Astrocyte (in vitro differentiated cells and primary cell): ENCODE results near the gene CELSR2. TPM values are rescaled to one million over a fixed set of nuclear protein-coding genes. Genes with fewer than 3 reads are reported as not detected.

ENCODE experiments used
- DNase-seq: peaks from one replicate; pipeline ENCODE4 v3.0.0-alpha.2; 2010; ENCODE audit warnings: low read depth
- FAIRE-seq: peaks from 2 replicates; lab custom pipeline; 2011; peaks lifted over from hg19 to GRCh38; lab: Jason Lieb, UNC
- H2AFZ ChIP-seq: 2 replicates; pipeline ENCODE4 v1.6.0; 2012; ENCODE audit warnings: low read depth, low read length, inconsistent platforms
- H3K27ac ChIP-seq: 2 replicates; pipeline ENCODE4 v1.5.1; 2011; ENCODE audit warnings: low read depth, low read length, inconsistent platforms
- H3K27me3 ChIP-seq: 2 replicates; pipeline ENCODE4 v1.6.0; 2011; ENCODE audit warnings: low read length, inconsistent platforms; ENCODE audit not compliant: insufficient read depth
- H3K36me3 ChIP-seq: 2 replicates; pipeline ENCODE4 v1.5.1; 2011; ENCODE audit warnings: low read length, inconsistent platforms; ENCODE audit not compliant: insufficient read depth
- H3K4me1 ChIP-seq: 2 replicates; pipeline ENCODE4 v1.5.1; 2011; ENCODE audit warnings: low read length, inconsistent platforms; ENCODE audit not compliant: insufficient read depth
- H3K4me2 ChIP-seq: 2 replicates; pipeline ENCODE4 v1.6.0; 2012; ENCODE audit warnings: low read length, inconsistent platforms
- H3K4me3 ChIP-seq: 2 replicates; pipeline ENCODE4 v1.5.1; 2011; ENCODE audit warnings: low read depth, mild to moderate bottlenecking, low read length, inconsistent platforms; ENCODE audit not compliant: insufficient read depth
- H3K79me2 ChIP-seq: 2 replicates; pipeline ENCODE4 v1.6.0; 2012; ENCODE audit warnings: mild to moderate bottlenecking, low read length, inconsistent platforms; ENCODE audit not compliant: insufficient read depth
- H3K9ac ChIP-seq: 2 replicates; pipeline ENCODE4 v1.6.0; 2012; ENCODE audit warnings: mild to moderate bottlenecking, low read length, inconsistent platforms
- H3K9me3 ChIP-seq: 2 replicates; pipeline ENCODE4 v1.5.1; 2012; ENCODE audit warnings: low read depth, mild to moderate bottlenecking, low read length, inconsistent platforms; ENCODE audit not compliant: insufficient read depth
- H4K20me1 ChIP-seq: 2 replicates; pipeline ENCODE4 v1.6.0; 2012; ENCODE audit warnings: low read length, inconsistent platforms; ENCODE audit not compliant: insufficient read depth
- H3K27ac Mint-ChIP-seq: one replicate; pipeline ENCODE4 v1.8.0; 2021; ENCODE audit warnings: mild to moderate bottlenecking, mixed read lengths; ENCODE audit not compliant: unreplicated experiment
- H3K27me3 Mint-ChIP-seq: one replicate; pipeline ENCODE4 v1.8.0; 2021; ENCODE audit warnings: low read depth, mixed read lengths; ENCODE audit not compliant: unreplicated experiment
- H3K36me3 Mint-ChIP-seq: one replicate; pipeline ENCODE4 v1.8.0; 2021; ENCODE audit warnings: low read depth, mixed read lengths; ENCODE audit not compliant: unreplicated experiment
- H3K4me1 Mint-ChIP-seq: one replicate; pipeline ENCODE4 v1.8.0; 2021; ENCODE audit warnings: low read depth, mixed read lengths; ENCODE audit not compliant: unreplicated experiment
- H3K4me3 Mint-ChIP-seq: one replicate; pipeline ENCODE4 v1.8.0; 2021; ENCODE audit warnings: mild to moderate bottlenecking, moderate library complexity, mixed read lengths; ENCODE audit not compliant: unreplicated experiment
- H3K9me3 Mint-ChIP-seq: one replicate; pipeline ENCODE4 v1.8.0; 2021; ENCODE audit warnings: mild to moderate bottlenecking, mixed read lengths; ENCODE audit not compliant: unreplicated experiment
- CTCF ChIP-seq: IDR thresholded peaks from 2 replicates; pipeline ENCODE4 v1.5.1; 2011; ENCODE audit warnings: low read depth, mild to moderate bottlenecking, inconsistent platforms, low read length, moderate library complexity; ENCODE audit not compliant: insufficient read depth
- EZH2 ChIP-seq: IDR thresholded peaks from 2 replicates; pipeline ENCODE4 v1.6.1; 2012; ENCODE audit warnings: mild to moderate bottlenecking, low read length, inconsistent platforms; ENCODE audit not compliant: insufficient read depth
- total RNA-seq: library from RNA; stranded (reverse); gene quantifications from 2 replicates; pipeline ENCODE4 v1.2.1, GENCODE V29; 2021

The CELSR2 gene
- total RNA-seq, 1 donor from 2014 or later, result 10.0 TPM

DNA sequence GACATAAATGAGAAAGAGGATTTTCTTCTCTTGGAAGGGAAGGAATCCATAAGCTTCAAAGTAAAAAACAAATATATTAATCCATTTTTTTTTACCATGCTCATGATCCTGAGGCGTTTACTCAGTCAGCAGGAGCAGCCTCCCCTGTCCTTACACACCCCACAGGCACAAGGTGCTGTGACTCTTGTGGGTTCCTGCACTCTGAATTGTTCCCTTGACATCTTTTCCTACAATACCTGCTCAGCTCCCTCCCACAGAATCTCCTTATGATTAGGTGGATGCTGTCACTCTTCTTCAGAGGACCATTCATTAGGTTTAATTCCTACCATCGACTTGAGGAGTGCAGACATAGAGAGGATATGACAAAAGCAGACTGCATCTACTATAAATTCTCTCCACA is 43.7 kb downstream of the CELSR2 start:
- Histone ChIP-seq H3K27me3 (no peaks in the 10 kb centered on the region), H3K36me3 (no peaks in the 10 kb centered on the region), H3K79me2 (no peaks in the 10 kb centered on the region), H3K27ac (no peak overlapping the region), H4K20me1 (no peaks in the 10 kb centered on the region), H3K4me2 (no peak overlapping the region), H3K9ac (no peak overlapping the region), H2AFZ (no peak overlapping the region), H3K9me3 (no peaks in the 10 kb centered on the region), H3K4me1 (peaks cover 2% of the 10 kb centered on the region), H3K4me3 (no peak overlapping the region)
- Mint-ChIP-seq H3K4me3 (no peak overlapping the region), H3K27ac (no peak overlapping the region), H3K36me3 (peaks cover under 1% of the 10 kb centered on the region), H3K27me3 (peaks cover 2% of the 10 kb centered on the region), H3K4me1 (peaks cover 11% of the 10 kb centered on the region), H3K9me3 (peaks cover 2% of the 10 kb centered on the region)
- no peak for TF ChIP-seq EZH2
- no peak for TF ChIP-seq CTCF
- FAIRE-seq, result no peak
- no peak for DNase-seq

DNA sequence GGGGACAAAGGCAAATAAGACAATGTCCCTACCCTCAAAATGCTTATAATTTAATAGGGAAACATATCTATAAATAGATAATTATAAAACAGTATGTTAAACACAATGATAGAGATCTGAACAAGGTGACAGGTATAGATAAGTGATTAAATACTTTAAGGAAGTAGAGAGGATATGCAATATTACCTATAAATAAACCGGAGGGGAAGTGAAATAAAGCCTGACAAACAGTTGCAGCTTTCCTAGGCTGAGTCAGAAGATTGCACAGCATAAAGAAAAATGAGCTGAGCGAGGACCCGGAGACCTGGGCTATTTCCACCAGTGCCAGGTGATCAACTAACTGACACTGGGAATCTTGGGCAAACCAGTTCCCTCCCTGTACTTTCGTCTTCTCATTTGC is 45.1 kb downstream of the CELSR2 start:
- Histone ChIP-seq H3K36me3 (no peaks in the 10 kb centered on the region), H3K4me1 (peaks cover 17% of the 10 kb centered on the region), H3K79me2 (no peaks in the 10 kb centered on the region), H3K9me3 (no peaks in the 10 kb centered on the region), H2AFZ (no peak overlapping the region), H3K9ac (no peak overlapping the region), H3K27me3 (no peaks in the 10 kb centered on the region), H3K27ac (no peak overlapping the region), H4K20me1 (no peaks in the 10 kb centered on the region), H3K4me3 (no peak overlapping the region), H3K4me2 (no peak overlapping the region)
- DNase-seq (no peak), FAIRE-seq (no peak)
- Mint-ChIP-seq H3K27ac (no peak overlapping the region), H3K36me3 (peaks cover 1% of the 10 kb centered on the region), H3K9me3 (no peaks in the 10 kb centered on the region), H3K4me3 (no peak overlapping the region), H3K4me1 (peaks cover 26% of the 10 kb centered on the region), H3K27me3 (no peaks in the 10 kb centered on the region)
- TF ChIP-seq CTCF (no peak), EZH2 (no peak)

DNA sequence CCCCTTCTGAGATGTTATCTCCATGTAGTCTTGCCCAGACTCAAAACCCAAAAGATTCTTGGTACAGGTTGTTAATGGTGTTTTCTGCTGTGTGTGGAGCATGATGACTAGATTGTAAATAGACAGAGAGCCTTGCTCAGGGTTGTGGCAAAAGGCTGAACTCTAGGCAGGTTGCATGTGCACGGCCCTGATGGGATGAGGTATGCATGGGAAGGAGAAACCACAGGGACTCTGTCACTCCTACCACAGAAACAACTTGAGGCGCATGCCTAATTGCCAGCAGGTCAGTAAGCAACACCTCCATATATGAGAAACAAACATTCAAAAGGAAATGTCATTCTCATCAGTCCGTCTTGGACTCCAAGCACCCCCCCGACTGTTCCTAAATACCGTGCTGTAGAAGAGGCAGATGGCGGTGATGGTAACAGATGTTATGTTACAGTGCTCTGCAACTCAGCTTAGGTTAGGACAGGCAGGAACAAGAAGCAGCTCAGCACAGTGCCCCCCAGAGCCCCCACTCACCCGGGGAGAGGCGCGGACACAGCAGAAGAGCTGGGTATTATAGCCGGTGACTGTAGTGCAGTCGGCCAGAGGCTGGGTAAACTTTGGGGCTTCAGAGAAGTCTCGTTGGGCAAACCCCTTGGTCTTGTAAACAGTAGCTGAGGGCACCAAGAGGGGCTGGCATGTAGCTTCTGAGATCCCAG is 46.5 kb downstream of the CELSR2 start:
- no peak overlapping the region for H3K27ac ChIP-seq
- no peak overlapping the region for H3K9ac ChIP-seq
- Mint-ChIP-seq H3K4me1 (peaks cover 31% of the 10 kb centered on the region), H3K36me3 (peaks cover 1% of the 10 kb centered on the region), H3K27me3 (no peaks in the 10 kb centered on the region), H3K27ac (peak overlapping the region; percentile 64), H3K9me3 (no peaks in the 10 kb centered on the region), H3K4me3 (no peak overlapping the region)
- DNase-seq, result no peak
- no peak overlapping the region for H3K4me2 ChIP-seq
- no peak overlapping the region for H2AFZ ChIP-seq
- H3K9me3 ChIP-seq, result no peaks in the 10 kb centered on the region
- H3K79me2 ChIP-seq, result no peaks in the 10 kb centered on the region
- no peak overlapping the region for H3K4me3 ChIP-seq
- TF ChIP-seq EZH2 (no peak), CTCF (no peak)
- FAIRE-seq, result no peak
- H3K27me3 ChIP-seq, result no peaks in the 10 kb centered on the region
- H3K36me3 ChIP-seq, result no peaks in the 10 kb centered on the region
- peaks cover 29% of the 10 kb centered on the region for H3K4me1 ChIP-seq
- H4K20me1 ChIP-seq, result no peaks in the 10 kb centered on the region
